SK-N-SH treated with all-trans-retinoic acid at 6 μM for 48 hours (cell line): ENCODE data around the gene PPP1R13B.

Source experiments
- BACH2 ChIP-seq: fragments of 250-450 bp; sonication (Bioruptor Pico); IDR thresholded peaks from 2 replicates; pipeline ENCODE4 v1.9.0; 2021; ENCODE audit warnings: mild to moderate bottlenecking, borderline replicate concordance
- ESRRG ChIP-seq: fragments of 250-450 bp; sonication (Bioruptor Pico); IDR thresholded peaks from 2 replicates; pipeline ENCODE4 v1.6.1; 2021; ENCODE audit warnings: mild to moderate bottlenecking
- PATZ1 ChIP-seq: fragments of 250-450 bp; sonication (Bioruptor Pico); IDR thresholded peaks from 2 replicates; pipeline ENCODE4 v1.8.0; 2020; ENCODE audit warnings: mild to moderate bottlenecking, moderate library complexity, borderline replicate concordance
- SNAI2 ChIP-seq: fragments of 250-450 bp; sonication (Bioruptor Pico); IDR thresholded peaks from 2 replicates; pipeline ENCODE4 v1.5.0; 2020; ENCODE audit warnings: mild to moderate bottlenecking, moderate library complexity
- TCF4 ChIP-seq: fragments of 250-450 bp; sonication (Bioruptor Pico); IDR thresholded peaks from 2 replicates; pipeline ENCODE4 v1.8.0; 2021; ENCODE audit warnings: mild to moderate bottlenecking, moderate library complexity, borderline replicate concordance

GRCh38 chr14:103706551-103707328 is 140.6 kb downstream of the PPP1R13B start:
- TF ChIP-seq TCF4 (CRISPR knock-in tag): no peak
- TF ChIP-seq ESRRG: no peak
- TF ChIP-seq SNAI2 (CRISPR knock-in tag): no peak
- no peak for TF ChIP-seq PATZ1 (CRISPR knock-in tag)
- TF ChIP-seq BACH2 (CRISPR knock-in tag): no peak
